Karpas-422 (cell line): ENCODE measurements around the gene CDX1. TPM values are rescaled to one million over a fixed set of nuclear protein-coding genes. Genes with fewer than 3 reads are reported as not detected.
A peak's percentile ranks its signal among the peaks of the same experiment; 100 is the strongest.

Experiments
- DNase-seq: peaks from one replicate; pipeline ENCODE4 v3.0.0-alpha.2; 2015
- H2AFZ ChIP-seq: fragments of 200-600 bp; sonication (generic); 2 replicates; pipeline ENCODE4 v1.6.1; 2014; ENCODE audit warnings: antibody characterized with exemption, low read length, mixed read lengths
- H3K27ac ChIP-seq: fragments of 200-600 bp; sonication (generic); 2 replicates; pipeline ENCODE4 v1.5.1; 2014; ENCODE audit warnings: mild to moderate bottlenecking, low read length, moderate library complexity
- H3K27me3 ChIP-seq: fragments of 200-600 bp; sonication (generic); 2 replicates; pipeline ENCODE4 v1.6.1; 2014; ENCODE audit warnings: low read length, mixed read lengths
- H3K36me3 ChIP-seq: fragments of 200-600 bp; sonication (generic); 2 replicates; pipeline ENCODE4 v1.6.1; 2014; ENCODE audit warnings: low read length, mixed read lengths; ENCODE audit not compliant: insufficient read depth
- H3K4me1 ChIP-seq: fragments of 200-600 bp; sonication (generic); 2 replicates; pipeline ENCODE4 v1.6.1; 2014; ENCODE audit warnings: mild to moderate bottlenecking, low read length, mixed read lengths
- H3K4me2 ChIP-seq: fragments of 200-600 bp; sonication (generic); 2 replicates; pipeline ENCODE4 v1.6.1; 2014; ENCODE audit warnings: low read length, low read depth, mild to moderate bottlenecking; ENCODE audit not compliant: poor library complexity, severe bottlenecking
- H3K4me3 ChIP-seq: fragments of 200-600 bp; sonication (generic); 2 replicates; pipeline ENCODE4 v1.5.1; 2014; ENCODE audit warnings: mild to moderate bottlenecking, antibody characterized with exemption, low read length, mixed read lengths
- H3K79me2 ChIP-seq: fragments of 200-600 bp; sonication (generic); 2 replicates; pipeline ENCODE4 v1.6.1; 2014; ENCODE audit warnings: mild to moderate bottlenecking, low read length, mixed read lengths
- H3K9ac ChIP-seq: fragments of 200-600 bp; sonication (generic); 2 replicates; pipeline ENCODE4 v1.6.0; 2014; ENCODE audit warnings: low read length
- H3K9me2 ChIP-seq: fragments of 200-600 bp; sonication (generic), shearing (Covaris generic); replicated peaks from 2 replicates; pipeline ENCODE4 v1.6.0; 2014; ENCODE audit warnings: mild to moderate bottlenecking, low read length, moderate library complexity; ENCODE audit not compliant: insufficient read depth
- H3K9me3 ChIP-seq: fragments of 300-700, 200-600 bp; sonication (generic); 2 replicates; pipeline ENCODE4 v1.6.1; 2014; ENCODE audit warnings: low read length, mixed read lengths
- H4K20me1 ChIP-seq: fragments of 200-600 bp; sonication (generic); 2 replicates; pipeline ENCODE4 v1.6.1; 2014; ENCODE audit warnings: mild to moderate bottlenecking, antibody characterized with exemption, low read length, low read depth; ENCODE audit not compliant: insufficient read depth
- total RNA-seq: library from RNA; depleted of rRNA; stranded (reverse); fragments of >200 nt; shearing (Covaris generic); gene quantifications from 2 replicates; pipeline ENCODE4 v1.2.3, GENCODE V29; 2014; ENCODE audit warnings: low replicate concordance

The CDX1 gene
- total RNA-seq, 1 experiment from 2014 or later = not detected

- no peaks in the 10 kb centered on the region for H3K9me3 ChIP-seq
- H3K9ac ChIP-seq = no peak overlapping the region
- H3K27me3 ChIP-seq = no peaks in the 10 kb centered on the region
- H3K9me2 ChIP-seq = no peaks in the 10 kb centered on the region
- peak; percentile 77 for DNase-seq
- 0 out of 2 replicates have a peak, but pooled peaks cover 3% of the 10 kb centered on the region for H4K20me1 ChIP-seq
- H3K36me3 ChIP-seq = no peaks in the 10 kb centered on the region
- H2AFZ ChIP-seq = no peak overlapping the region
- H3K27ac ChIP-seq = no peak overlapping the region
- H3K4me2 ChIP-seq = no peak overlapping the region
- no peaks in the 10 kb centered on the region for H3K4me1 ChIP-seq
- H3K4me3 ChIP-seq = no peak overlapping the region
- no peaks in the 10 kb centered on the region for H3K79me2 ChIP-seq
Observed at GRCh38 chr5:150122158-150122510, 44.4 kb upstream of the CDX1 start.

DNA sequence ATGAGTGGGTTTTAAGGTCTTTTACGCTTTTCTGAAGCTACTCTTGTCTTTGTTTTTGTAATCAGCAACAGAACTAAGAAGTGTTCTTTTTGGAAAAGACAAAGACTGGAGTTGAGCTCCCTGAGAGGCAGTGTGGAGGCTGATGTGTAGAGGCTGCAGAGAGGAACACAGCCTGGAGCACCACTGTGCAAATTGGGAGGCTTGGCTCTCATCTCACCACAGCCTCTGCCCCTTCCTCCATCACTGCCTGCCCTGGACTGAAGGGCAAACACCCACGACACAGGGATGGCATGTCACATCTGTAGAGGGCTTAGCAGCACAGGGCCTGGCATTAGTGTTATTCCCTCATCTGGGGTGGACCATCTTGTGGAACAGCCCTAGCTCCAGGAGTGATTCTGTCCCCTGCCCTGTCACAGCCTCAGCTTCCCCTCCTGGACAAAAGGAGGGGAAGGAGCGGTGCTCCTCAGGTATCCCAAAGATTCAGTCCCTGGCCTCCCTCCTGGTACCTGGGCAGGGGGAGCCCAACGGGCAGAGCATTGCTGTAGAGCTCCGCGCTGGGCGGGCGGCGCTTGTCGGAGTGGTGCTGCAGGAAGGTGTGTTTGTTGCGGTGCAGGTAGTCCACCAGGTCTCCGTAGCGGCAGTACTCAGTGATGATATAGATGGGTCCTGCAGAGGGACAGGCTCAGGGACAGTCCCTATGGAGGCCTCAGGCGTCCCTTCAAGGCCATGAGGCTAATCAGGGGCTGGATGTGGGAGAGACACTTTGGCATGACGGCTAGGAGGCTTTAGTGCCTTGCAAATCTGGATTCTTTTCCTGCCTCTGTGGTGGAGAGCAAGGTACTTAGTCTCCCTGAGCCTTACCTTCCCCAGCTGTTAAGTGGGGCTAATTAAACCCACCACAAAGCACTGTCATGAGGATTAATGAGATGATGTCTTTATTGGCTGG, 43.8 kb upstream of the CDX1 start:
- H3K4me3 ChIP-seq = no peak overlapping the region
- no peaks in the 10 kb centered on the region for H3K9me2 ChIP-seq
- no peaks in the 10 kb centered on the region for H3K36me3 ChIP-seq
- no peaks in the 10 kb centered on the region for H3K79me2 ChIP-seq
- no peak for DNase-seq
- H2AFZ ChIP-seq = no peak overlapping the region
- H3K4me2 ChIP-seq = no peak overlapping the region
- H3K27me3 ChIP-seq = no peaks in the 10 kb centered on the region
- H3K9me3 ChIP-seq = no peaks in the 10 kb centered on the region
- no peak overlapping the region for H3K9ac ChIP-seq
- H4K20me1 ChIP-seq = 0 out of 2 replicates have a peak, but pooled peaks cover 3% of the 10 kb centered on the region
- no peaks in the 10 kb centered on the region for H3K4me1 ChIP-seq
- no peak overlapping the region for H3K27ac ChIP-seq

DNA sequence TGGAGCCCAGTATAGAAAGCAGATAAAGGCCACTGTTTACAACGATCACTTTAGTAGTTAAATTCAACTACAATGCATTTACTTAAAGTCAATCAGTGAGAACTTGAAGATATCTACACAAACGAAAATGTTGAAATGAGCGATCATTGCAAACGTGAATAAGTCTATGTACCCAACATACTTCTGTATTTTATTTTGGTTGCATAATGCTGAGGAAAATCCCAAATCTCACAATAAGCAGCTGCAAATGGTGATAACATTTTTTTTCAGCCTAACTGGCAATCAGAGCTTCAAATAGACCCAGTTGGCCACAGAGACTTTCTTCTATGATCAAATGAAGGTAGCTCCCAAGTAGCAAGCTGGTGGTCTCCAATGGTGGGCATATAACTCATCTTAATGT, 43.0 kb upstream of the CDX1 start:
- H2AFZ ChIP-seq = no peak overlapping the region
- no peaks in the 10 kb centered on the region for H3K79me2 ChIP-seq
- no peaks in the 10 kb centered on the region for H3K4me1 ChIP-seq
- no peak overlapping the region for H3K27ac ChIP-seq
- no peak overlapping the region for H3K4me2 ChIP-seq
- H3K27me3 ChIP-seq = no peaks in the 10 kb centered on the region
- no peaks in the 10 kb centered on the region for H3K9me3 ChIP-seq
- H3K4me3 ChIP-seq = no peak overlapping the region
- H4K20me1 ChIP-seq = 0 out of 2 replicates have a peak, but pooled peaks cover 3% of the 10 kb centered on the region
- no peaks in the 10 kb centered on the region for H3K9me2 ChIP-seq
- no peak for DNase-seq
- no peaks in the 10 kb centered on the region for H3K36me3 ChIP-seq
- no peak overlapping the region for H3K9ac ChIP-seq

DNA sequence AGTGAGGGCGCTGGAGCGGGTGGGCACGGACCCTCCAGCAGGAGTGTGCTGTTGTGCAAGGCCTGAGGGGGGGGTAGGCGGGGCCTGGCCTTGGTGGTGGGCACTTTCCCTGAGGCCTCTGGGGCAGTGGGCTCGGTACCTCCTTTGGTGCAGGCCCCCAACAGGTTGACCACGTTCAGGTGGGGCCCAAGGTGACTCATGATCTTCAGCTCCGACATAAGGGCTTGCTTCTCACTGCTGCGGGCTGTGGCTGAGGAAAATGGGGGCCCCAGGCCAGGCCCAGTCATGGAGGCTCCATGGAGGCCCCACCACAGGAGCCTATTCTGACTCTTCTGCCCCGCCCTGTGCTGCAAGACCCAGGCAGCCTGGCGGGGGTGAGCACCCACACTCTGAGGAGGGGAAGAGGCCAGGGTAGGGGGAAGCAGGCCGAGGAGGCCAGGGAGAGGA, 42.4 kb upstream of the CDX1 start:
- Histone ChIP-seq H4K20me1 (0 out of 2 replicates have a peak, but pooled peaks cover 3% of the 10 kb centered on the region), H3K4me3 (no peak overlapping the region), H3K4me2 (no peak overlapping the region), H3K79me2 (no peaks in the 10 kb centered on the region), H3K4me1 (no peaks in the 10 kb centered on the region), H3K9me3 (no peaks in the 10 kb centered on the region), H3K27me3 (no peaks in the 10 kb centered on the region), H3K9ac (no peak overlapping the region), H3K27ac (no peak overlapping the region), H3K9me2 (no peaks in the 10 kb centered on the region), H2AFZ (no peak overlapping the region), H3K36me3 (no peaks in the 10 kb centered on the region)
- DNase-seq = no peak

DNA sequence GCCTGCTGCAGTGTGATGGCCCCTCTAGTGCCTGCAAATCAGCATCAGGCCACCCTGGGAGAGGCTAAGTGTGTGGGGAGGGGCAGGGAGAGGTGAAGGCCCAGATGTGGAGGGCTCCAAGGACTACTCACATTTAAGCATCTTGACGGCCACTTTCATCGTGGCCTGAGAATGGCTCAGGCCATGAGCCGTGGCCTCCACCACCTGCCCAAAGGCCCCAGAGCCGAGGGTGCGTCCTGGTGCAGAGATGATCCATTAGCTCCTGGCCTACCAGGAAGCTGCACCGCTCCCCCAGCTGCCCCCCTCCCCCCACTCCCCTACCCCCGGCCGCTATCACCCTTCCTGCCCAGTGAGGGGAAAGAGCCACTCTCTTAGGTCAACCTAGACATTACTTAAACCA, 42.0 kb upstream of the CDX1 start:
- H3K79me2 ChIP-seq = no peaks in the 10 kb centered on the region
- H3K36me3 ChIP-seq = no peaks in the 10 kb centered on the region
- H3K4me3 ChIP-seq = no peak overlapping the region
- no peaks in the 10 kb centered on the region for H3K9me2 ChIP-seq
- no peak overlapping the region for H2AFZ ChIP-seq
- H3K27ac ChIP-seq = no peak overlapping the region
- H3K9me3 ChIP-seq = no peaks in the 10 kb centered on the region
- H4K20me1 ChIP-seq = 0 out of 2 replicates have a peak, but pooled peaks cover 3% of the 10 kb centered on the region
- no peaks in the 10 kb centered on the region for H3K4me1 ChIP-seq
- no peak for DNase-seq
- H3K4me2 ChIP-seq = no peak overlapping the region
- H3K27me3 ChIP-seq = no peaks in the 10 kb centered on the region
- no peak overlapping the region for H3K9ac ChIP-seq

- Histone ChIP-seq H3K9me2 (no peaks in the 10 kb centered on the region), H4K20me1 (0 out of 2 replicates have a peak, but pooled peaks cover 3% of the 10 kb centered on the region), H3K27me3 (no peaks in the 10 kb centered on the region), H3K79me2 (no peaks in the 10 kb centered on the region), H3K4me3 (no peak overlapping the region), H3K4me2 (no peak overlapping the region), H2AFZ (no peak overlapping the region), H3K4me1 (no peaks in the 10 kb centered on the region), H3K9ac (no peak overlapping the region), H3K36me3 (no peaks in the 10 kb centered on the region), H3K9me3 (no peaks in the 10 kb centered on the region), H3K27ac (no peak overlapping the region)
- no peak for DNase-seq
Observed at GRCh38 chr5:150125334-150125733, 41.2 kb upstream of the CDX1 start.

DNA sequence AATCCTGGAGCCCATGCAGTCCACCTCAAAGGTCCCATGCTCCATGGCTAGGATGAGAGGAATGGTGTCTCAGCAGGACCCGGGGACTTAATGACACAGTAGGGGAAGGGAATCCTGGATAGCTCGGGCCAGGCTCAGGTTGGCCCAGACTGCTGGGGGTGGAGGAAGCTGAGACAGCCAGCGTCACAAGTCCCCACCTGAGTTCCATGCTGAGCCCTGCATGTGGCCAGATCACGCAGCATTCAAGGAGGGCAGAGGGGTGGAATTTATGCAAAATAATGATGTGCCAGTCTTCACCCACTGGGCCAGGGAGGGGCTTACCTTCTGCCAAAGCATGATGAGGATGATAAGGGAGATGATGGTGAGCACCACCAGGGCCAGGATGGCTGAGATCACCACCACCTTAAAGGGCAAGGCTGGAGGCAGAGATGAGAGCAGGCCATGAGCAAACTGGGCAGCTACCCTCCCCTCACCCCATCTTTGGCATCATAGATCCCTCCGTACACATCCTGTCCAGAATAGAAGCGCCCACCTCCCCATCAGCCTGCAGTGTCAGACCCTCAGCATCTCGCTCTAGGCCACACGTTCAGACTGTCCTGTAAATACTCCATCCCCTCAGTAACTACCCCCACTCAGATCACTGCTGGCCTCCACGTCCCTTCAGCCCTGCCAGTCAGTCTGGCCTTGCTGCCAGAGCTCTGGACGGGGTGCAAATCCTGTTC, 40.2 kb upstream of the CDX1 start:
- Histone ChIP-seq H3K9ac (no peak overlapping the region), H3K79me2 (no peaks in the 10 kb centered on the region), H3K4me3 (no peak overlapping the region), H3K27ac (no peak overlapping the region), H2AFZ (no peak overlapping the region), H4K20me1 (0 out of 2 replicates have a peak, but pooled peaks cover 3% of the 10 kb centered on the region), H3K36me3 (no peaks in the 10 kb centered on the region), H3K4me2 (no peak overlapping the region), H3K4me1 (no peaks in the 10 kb centered on the region), H3K9me2 (no peaks in the 10 kb centered on the region), H3K9me3 (no peaks in the 10 kb centered on the region), H3K27me3 (no peaks in the 10 kb centered on the region)
- DNase-seq = no peak

DNA sequence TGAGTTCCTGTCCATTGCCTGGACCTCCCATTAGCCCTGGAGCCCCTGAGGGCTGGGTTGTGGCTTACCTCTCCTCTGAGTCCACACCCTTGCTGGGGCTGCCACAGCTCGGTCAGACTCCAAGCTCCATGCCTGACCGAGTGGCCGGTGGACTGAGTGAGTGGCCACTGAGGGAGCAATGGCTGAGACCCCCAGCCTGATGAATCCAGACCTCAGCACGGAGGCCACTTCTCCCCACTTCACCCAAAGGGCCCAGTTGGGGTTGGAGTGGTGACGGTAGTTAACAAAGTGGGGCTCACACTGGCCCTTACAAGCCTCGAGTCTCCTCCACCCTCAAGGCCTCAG, 39.7 kb upstream of the CDX1 start:
- Histone ChIP-seq H3K36me3 (no peaks in the 10 kb centered on the region), H4K20me1 (0 out of 2 replicates have a peak, but pooled peaks cover 3% of the 10 kb centered on the region), H3K79me2 (no peaks in the 10 kb centered on the region), H3K9me3 (no peaks in the 10 kb centered on the region), H3K4me3 (no peak overlapping the region), H3K9ac (no peak overlapping the region), H3K4me1 (no peaks in the 10 kb centered on the region), H3K27me3 (no peaks in the 10 kb centered on the region), H3K4me2 (no peak overlapping the region), H3K27ac (no peak overlapping the region), H3K9me2 (no peaks in the 10 kb centered on the region), H2AFZ (no peak overlapping the region)
- no peak for DNase-seq
